ENCODE measurements around the gene TMIE.

Gene TMIE

DNA sequence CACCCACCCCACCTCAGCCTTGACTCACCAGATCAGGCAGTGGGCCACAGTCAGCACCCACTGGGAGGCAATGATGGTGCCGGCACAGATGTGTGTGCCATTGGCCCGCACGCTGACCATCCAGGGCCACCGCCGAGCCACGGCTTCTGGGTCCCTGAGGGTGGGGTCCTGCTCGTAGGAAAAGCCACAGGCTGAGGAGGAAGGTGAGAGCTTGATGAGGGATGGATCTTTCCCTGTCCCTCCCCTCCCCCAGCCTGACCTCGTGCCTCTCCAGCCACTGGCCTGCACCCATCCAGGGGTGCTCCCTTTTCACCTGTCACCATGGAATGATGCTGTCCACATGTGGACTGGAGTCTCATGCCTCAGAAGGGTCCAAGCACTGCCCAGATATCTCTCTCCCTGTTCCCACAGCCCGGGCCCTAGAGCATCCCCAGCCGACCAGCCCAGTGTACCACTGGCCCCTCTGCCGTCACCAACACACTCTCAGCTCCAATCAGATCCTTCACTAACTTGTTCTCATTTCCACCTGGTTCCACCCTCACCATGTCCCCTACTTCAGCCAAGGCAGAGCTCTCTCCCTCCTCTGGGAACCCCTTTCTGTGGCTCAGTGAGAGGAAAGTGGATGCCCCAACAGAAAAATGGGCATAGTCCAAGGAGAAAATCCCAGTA lies 14.4 kb downstream of the TMIE start:
- in situ Hi-C loops (cut with HindIII; ENCODE audit: low pct_ligation_motif_present, low pct_unique_long_range_greater_than_20kb, low sequenced_read_pairs) = no loop called here
- no peak for DNase-seq

DNA sequence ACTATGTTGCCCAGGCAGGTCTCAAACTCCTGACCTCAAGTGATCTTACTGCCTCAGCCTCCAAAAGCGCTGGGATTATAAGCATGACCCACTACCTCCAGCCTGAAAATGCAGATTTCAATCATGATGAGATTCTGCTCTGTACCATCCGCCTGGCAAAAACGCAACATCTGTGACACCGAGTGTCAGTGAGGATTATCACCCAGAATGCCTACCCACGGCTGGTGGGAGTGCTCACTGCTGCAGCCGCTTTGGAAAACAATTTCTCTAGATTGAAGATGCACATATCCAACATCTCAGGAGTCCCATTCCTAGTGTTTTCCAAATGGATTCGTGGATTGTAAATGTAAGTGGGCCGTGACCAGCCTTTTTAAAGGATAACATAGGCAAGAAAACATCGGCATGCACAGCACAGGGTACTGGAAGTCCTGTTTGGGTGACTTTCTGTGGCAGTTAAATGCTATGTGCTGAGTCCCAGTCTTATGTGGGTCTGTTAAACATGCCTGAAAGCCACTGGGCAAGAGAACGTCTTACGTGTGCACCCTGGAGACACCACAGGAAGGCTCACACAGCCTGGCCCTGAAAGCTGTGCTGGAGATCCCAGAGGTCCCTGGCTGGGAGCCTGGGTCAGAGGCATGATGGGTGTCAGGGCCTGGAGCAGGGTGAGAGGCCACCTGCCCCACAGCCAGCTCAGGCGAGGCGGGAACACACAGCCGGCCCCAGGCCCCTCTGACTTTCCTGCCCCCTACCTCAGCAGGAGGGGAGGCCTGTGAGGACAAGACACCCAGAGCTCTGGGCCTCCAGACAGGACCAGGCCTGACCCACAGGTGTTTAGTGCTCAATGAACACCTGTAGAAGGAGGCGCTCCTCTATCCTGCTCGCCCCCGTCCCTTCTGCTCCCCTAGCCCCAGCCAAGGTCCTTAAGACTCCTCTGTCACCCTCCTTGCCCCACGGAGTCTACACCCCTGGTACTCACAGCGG lies 15.6 kb downstream of the TMIE start:
- no peak for DNase-seq
- in situ Hi-C loops (cut with HindIII; ENCODE audit: low pct_ligation_motif_present, low pct_unique_long_range_greater_than_20kb, low sequenced_read_pairs) = no loop called here

DNA sequence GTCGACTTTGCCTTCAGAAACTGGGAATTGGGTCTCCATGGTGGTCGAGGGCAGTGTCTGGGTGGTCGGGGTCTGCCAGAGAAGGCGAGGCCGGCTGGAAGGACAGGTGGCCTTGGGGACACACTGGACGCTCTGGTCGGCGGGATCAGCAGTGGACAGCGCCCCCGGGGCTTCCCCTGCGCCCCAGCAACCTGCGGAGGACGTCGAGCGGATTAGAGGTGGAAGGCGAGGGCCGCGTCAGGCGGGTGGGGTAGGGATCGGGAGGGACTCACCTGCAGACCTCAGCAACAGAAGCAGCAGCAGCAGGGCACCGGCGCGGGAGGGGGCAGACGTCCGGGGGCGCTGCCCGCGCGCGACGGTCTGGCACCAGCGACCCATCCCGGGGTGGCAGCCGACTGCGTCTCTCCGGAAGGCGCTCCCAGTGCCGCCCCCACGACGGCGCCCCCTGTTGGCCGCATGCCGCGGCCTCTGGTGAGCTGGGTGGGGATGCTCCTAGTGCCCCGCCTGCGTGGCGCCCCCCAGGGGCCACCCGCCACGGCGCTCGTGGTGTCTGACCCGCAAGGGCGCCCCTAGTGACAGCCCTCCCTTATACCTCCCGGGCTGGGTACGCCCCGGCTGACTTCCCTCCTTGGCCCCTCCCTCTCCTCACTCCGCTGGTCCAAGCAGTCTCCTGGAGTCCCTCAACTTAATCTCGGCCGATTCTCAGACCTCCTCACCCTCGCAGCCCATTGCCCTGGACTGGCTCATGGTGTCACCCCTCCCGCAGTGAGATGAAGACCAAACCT lies 16.4 kb downstream of the TMIE start, which contains the start of gene PRSS50:
Gene PRSS50, minus strand, starts transcription at position 423 of the 785 bp plus-strand sequence. Its CDS starts 45 bp downstream, at position 378.
- peak; percentile 6 for DNase-seq
- in situ Hi-C loops (cut with HindIII; ENCODE audit: low pct_ligation_motif_present, low pct_unique_long_range_greater_than_20kb, low sequenced_read_pairs) = no loop called here

DNA sequence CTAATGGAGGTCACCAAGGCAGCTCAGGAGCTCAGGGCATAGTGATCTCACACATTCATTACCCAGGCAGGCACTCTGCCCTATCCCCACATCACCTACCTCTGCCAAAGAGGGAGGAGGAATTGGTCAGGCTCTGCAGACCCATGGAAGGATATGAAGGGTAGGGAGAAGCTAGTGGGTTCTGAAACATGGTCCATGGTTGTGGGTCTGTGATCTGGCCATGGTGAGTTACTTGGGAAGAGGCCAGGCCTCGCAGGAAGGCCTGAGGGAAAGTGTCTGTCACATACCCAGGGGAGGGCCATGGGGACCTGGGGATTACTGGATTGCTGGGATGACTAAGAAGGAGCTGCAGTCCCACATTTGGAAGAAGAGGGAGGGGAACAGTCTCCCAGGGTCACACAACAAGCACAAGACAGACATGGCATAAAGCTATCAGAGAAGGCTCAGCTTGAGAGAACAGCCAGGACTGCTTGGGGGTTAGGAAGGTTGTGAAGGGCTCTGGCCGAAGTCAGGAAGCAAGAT lies 17.9 kb downstream of the TMIE start:
- DNase-seq = no peak
- in situ Hi-C loops (cut with HindIII; ENCODE audit: low pct_ligation_motif_present, low pct_unique_long_range_greater_than_20kb, low sequenced_read_pairs) = no loop called here

DNA sequence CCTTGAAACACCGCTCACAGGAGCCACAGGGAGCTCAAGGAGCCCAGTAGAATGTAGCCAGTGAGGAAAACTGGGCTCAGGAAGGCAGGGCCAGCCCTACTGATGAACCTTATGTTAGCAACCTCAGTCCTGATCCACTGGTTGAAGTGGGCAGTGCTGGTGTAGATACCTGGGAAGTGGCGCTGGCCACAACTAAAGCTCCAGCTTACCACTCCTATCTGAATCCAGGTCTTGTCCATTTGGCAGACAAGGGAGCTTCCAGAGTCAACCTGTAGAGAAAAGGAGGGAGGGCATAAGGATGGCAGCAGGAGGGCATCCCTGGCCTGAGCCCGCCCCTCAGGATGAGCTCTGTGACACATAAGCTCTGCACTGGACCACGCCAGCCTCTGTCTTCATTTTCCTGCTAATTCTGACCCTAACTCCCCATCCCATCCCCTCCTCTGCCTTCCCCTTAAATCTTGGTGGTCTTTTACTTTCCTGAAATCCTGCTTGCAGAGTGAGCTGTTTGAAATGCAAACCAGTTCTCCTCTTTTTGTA lies 18.6 kb downstream of the TMIE start:
- DNase-seq = no peak
- in situ Hi-C loops (cut with HindIII; ENCODE audit: low pct_ligation_motif_present, low pct_unique_long_range_greater_than_20kb, low sequenced_read_pairs) = no loop called here

DNA sequence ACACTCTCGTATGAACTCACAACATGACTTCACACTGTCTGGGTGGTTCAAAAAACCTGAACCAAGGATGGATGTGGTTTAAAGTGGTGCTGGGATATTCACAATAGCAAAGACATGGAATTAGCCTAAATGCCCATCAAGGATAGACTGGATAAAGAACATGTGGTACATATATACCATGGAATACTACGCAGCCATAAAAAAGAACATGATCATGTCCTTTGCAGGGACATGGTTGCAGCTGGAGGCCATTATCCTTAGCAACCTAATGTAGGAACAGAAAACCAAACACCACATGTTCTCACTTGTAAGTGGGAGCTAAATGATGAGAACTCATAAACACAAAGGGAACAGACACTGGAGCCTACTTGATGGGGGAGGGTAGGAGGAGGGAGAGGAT lies 19.8 kb downstream of the TMIE start:
- DNase-seq = no peak
- in situ Hi-C loops (cut with HindIII; ENCODE audit: low pct_ligation_motif_present, low pct_unique_long_range_greater_than_20kb, low sequenced_read_pairs) = no loop called here

DNA sequence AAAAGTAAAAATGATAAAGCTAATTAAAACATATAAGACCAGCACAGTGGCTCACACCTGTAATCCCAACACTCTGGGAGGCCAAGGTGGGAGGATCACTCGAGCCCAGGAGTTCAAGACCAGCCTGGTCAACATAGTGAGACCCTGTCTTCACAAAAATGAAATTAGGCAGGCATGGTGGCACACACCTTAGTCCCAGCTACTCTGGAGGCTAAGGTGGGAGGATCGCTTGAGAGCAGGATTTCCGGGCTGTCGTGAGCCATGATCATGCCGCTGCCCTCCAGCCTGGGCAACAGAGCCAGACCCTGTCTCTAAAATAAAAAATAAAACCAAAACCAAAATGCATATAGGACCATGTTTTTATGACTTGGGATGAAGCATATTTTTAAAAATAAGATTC lies 21.3 kb downstream of the TMIE start:
- no peak for DNase-seq
- in situ Hi-C loops (cut with HindIII; ENCODE audit: low pct_ligation_motif_present, low pct_unique_long_range_greater_than_20kb, low sequenced_read_pairs) = no loop called here

DNA sequence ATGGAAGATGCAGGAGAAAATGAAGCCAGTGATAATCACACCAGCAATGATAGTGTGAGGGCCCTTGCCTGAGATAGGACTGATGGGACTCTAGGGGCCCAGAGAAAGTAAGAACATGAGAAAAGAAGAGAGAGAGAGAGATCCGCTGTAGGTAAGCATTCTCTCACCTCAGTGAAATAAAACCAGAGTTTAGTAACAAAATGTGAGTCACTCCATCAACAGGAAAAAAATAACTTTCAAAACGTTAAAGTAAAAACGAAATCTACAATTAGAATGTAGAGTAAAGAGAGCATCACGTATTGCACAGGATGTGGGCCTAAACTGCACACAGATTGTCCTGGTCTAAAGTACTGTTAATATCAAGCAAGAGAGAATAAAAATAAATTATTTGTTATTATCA lies 23.2 kb downstream of the TMIE start:
- in situ Hi-C loops (cut with HindIII; ENCODE audit: low pct_ligation_motif_present, low pct_unique_long_range_greater_than_20kb, low sequenced_read_pairs) = no loop called here
- no peak for DNase-seq

DNA sequence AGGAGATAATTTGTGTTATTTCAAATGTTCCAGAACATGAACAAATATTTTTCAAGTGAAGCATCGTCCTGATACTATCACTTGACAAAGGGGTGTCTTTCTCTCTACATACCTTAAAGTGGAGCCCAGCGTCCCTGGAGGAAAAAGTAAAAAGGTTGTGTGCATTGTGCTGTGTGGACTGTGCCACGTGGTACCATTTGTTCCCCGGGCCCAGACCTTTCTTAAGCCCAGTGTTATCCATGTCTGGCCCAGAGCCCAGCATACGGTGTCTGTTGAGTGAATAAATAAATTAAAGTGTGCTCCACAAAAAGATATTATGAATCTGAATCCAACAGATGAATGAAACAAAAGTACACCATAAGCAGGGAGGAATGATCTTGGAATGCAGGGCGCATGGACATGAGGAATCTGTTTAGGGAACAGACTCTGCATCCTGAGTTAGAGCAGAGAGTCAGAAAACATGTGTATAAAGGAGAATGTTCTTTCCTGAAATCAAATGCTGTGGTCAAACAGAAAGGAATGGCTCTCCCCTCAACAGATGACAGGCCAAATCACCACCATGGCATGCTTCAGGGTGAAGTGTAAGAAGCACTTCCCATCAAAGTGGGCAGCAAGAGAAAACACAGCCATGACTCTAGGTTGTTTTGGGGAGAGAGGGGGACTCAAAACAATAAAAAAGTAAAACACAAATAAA lies 24.6 kb downstream of the TMIE start:
- DNase-seq = no peak
- in situ Hi-C loops (cut with HindIII; ENCODE audit: low pct_ligation_motif_present, low pct_unique_long_range_greater_than_20kb, low sequenced_read_pairs) = no loop called here

DNA sequence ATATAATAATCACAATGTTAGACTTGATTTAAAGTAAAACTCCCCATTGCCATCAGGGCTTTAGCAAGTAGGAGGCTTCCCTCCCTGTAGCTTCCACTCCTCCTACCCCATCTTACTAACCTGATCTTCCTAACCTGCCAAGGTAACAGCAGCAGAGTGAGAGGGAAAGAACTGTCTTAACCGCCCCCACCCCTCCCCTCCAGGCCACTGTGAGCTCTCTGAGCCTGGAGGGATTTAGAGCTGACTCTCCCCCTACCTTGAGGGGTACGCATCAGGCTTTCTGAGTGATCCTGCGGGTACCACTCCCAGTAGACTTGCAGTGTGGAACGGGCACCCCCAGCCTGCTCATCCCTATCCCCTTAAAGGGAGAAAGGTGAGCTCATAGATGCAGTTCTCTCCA lies 27.8 kb downstream of the TMIE start:
- in situ Hi-C loops (cut with HindIII; ENCODE audit: low pct_ligation_motif_present, low pct_unique_long_range_greater_than_20kb, low sequenced_read_pairs) = no loop called here

DNA sequence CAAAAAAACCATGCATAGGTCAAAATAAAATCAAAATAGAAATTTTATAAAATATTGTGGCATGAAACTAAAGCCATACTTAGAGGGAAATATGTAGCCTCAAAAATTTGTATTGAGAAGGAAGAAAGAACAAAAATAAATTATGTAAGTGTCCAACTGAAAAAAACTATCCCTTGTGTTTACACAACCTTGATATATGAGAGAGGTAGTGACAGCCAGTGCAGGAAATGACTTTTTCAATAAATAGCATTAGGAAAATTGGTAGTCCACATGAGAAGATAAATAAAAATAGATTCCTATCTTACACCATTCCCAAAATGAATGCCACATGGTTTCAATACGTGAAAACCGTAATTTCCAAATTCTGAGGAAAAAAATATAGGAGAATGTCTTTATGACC lies 29.6 kb downstream of the TMIE start:
- in situ Hi-C loops (cut with HindIII; ENCODE audit: low pct_ligation_motif_present, low pct_unique_long_range_greater_than_20kb, low sequenced_read_pairs) = no loop called here
- DNase-seq = no peak

More for the DNA sequence above, 27.8 kb downstream of the TMIE start:
- no peak for DNase-seq

DNA sequence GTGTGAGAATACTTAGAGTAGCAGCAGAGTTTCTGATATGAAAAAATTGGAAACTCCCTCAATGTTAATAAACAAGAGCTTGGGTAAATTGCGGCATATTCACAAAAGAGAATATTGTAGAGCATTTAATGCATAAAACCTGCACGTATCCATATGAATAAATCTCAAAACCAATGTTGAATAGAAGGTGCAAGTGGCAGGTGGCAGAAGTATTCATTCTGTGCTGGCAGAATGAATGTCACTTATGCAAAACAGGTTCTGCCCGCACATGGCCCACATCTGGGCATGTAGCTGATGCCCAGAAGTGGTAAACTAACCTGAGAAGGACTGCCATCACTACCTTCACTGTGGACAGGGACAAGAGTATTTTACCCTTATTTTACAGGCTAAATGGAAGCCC lies 30.6 kb downstream of the TMIE start:
- no peak for DNase-seq
- in situ Hi-C loops (cut with HindIII; ENCODE audit: low pct_ligation_motif_present, low pct_unique_long_range_greater_than_20kb, low sequenced_read_pairs) = no loop called here

DNA sequence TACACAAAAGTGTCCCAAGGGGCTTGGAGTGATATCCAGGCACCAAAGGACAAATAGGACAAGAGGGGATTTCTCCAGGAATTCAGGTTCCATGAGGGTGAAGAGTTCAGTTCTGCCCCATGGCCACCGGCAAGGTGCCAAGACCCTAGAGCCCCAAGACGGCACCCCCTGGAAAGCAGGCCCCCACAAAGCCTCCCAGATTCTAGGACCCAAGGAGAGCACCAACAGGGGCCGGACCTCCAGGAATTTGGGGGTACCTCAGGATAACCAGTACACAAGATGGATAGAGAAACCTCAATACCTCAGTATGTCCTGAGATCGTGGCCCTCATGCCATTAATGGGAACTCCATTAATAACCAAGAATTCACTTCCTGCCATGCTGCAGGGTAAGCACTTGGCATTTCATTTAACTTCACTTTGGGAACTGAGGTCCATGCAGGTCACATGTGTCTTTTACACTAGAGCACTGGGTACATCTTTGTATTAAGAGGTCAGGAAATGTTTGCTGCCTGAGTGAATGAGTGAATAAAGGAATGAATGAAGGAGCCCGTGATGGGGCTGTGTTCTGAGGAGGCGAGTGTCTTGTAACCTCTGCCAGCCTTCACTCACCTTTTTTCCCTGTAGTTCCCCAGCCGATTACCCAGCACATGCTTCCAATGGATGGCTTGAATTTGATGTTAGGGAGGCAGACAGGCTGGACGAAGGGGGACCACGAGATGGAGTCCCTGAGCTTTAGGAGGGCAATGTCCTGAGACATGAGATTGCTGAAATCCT lies 32.0 kb downstream of the TMIE start:
- in situ Hi-C loops (cut with HindIII; ENCODE audit: low pct_ligation_motif_present, low pct_unique_long_range_greater_than_20kb, low sequenced_read_pairs) = no loop called here
- no peak for DNase-seq

DNA sequence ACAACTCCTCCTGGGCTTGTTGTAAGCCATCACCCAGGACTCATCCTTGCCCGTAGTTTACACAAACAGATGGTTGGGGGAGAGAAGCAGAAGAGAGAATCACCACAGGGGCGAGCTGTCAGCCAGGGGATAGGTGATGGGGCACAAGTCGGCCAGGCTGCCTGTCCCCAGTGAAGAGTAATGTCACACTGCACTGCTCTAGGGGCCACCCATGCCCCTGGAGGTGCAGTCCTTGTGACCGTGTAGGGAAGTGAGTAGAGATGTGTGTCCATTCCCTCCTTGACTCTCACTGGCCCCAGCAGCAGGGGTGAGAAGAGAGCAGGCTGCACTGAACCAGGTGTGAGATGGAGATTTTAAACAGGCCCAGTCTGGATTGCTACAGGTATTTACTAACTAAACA lies 33.6 kb downstream of the TMIE start:
- no peak for DNase-seq
- in situ Hi-C loops (cut with HindIII; ENCODE audit: low pct_ligation_motif_present, low pct_unique_long_range_greater_than_20kb, low sequenced_read_pairs) = no loop called here

DNA sequence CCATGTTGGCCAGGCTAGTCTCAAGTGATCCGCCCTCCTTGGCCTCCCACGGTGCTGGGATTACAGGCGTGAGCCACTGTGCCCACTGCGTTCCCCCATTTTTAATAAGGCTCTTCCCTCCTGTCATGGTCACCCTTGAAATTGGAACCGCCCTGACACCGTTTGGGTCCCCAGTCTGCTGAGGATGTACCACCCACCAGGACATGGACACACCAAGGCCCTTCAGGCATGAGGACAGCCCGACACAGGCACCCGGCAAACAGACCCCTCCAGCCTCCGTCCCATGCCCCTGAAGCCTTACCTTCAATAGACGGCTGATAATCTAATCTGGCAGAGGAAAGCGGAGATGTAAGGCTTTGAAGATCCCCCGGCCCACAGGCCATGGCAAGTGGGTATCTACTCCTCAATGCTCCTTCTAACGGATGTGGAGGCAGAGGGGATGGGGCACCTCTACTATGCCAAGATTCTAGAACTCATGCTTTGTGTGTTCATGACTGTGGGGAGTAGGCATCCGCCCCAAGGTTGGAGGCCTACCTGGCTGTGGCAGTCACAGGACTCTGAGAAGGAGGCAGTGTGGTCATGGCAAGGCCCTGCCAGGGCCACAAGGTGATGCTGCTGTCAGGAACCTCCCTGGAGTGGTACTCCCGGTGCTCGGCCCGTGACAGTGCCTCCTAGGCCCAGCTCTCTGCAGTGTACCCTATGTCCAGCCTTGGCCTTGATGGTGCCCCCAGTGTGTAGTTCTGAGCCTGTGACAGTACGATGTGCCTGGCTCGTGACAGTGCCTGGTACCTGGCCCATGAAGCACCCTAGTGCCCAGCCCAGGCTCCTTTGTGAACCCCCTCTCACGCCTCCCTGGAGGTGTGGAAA lies 35.0 kb downstream of the TMIE start:
- in situ Hi-C loops (cut with HindIII; ENCODE audit: low pct_ligation_motif_present, low pct_unique_long_range_greater_than_20kb, low sequenced_read_pairs) = no loop called here

DNA sequence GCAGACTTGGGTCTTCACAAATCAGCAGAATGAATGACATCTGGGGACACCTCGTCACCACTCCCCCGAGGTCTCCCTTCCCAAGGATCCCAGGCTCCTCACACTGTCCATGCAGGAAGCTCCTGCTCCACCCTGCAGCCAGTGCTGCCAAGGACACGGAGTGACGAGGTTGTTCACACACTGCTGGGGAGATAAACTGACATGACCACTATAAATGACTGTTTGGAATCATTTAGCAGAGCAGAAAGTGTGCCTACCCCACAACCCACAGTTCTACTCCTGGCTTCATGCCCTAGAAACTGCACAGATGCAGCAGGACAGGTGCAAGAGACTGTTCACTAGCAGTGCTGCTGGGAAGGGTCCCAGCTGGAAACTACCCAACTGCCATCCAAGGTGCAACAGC lies 36.1 kb downstream of the TMIE start:
- in situ Hi-C loops (cut with HindIII; ENCODE audit: low pct_ligation_motif_present, low pct_unique_long_range_greater_than_20kb, low sequenced_read_pairs) = no loop called here
- no peak for DNase-seq

More for the DNA sequence above, 35.0 kb downstream of the TMIE start:
- DNase-seq = no peak

Measured in ACHN (cell line).